ENCODE results near the gene S100A10.

Gene S100A10

GRCh38 chr1:152024223-152024622 is 30.6 kb upstream of the S100A10 start:
- DNase-seq (ENCODE audit: low read depth) = no peak
- no peak for TF ChIP-seq CTCF (IDR thresholded peaks at IDR 0.05; ENCODE audit: insufficient read depth, low read depth, low read length, missing control alignments)
- no peak overlapping the region for H3K4me3 ChIP-seq (ENCODE audit: low read depth, low read length)

- TF ChIP-seq CTCF (IDR thresholded peaks at IDR 0.05; ENCODE audit: insufficient read depth, low read depth, low read length, missing control alignments) = no peak
- no peak for DNase-seq (ENCODE audit: low read depth)
- no peak overlapping the region for H3K4me3 ChIP-seq (ENCODE audit: low read depth, low read length)
Observed at GRCh38 chr1:152023221-152023620, 29.6 kb upstream of the S100A10 start.

GRCh38 chr1:152022474-152022873 is 28.8 kb upstream of the S100A10 start:
- DNase-seq (ENCODE audit: low read depth) = no peak
- no peak for TF ChIP-seq CTCF (IDR thresholded peaks at IDR 0.05; ENCODE audit: insufficient read depth, low read depth, low read length, missing control alignments)
- no peak overlapping the region for H3K4me3 ChIP-seq (ENCODE audit: low read depth, low read length)

GRCh38 chr1:152021569-152021968 is 27.9 kb upstream of the S100A10 start:
- no peak for TF ChIP-seq CTCF (IDR thresholded peaks at IDR 0.05; ENCODE audit: insufficient read depth, low read depth, low read length, missing control alignments)
- no peak for DNase-seq (ENCODE audit: low read depth)
- no peak overlapping the region for H3K4me3 ChIP-seq (ENCODE audit: low read depth, low read length)

GRCh38 chr1:152020849-152021248 is 27.2 kb upstream of the S100A10 start:
- no peak for TF ChIP-seq CTCF (IDR thresholded peaks at IDR 0.05; ENCODE audit: insufficient read depth, low read depth, low read length, missing control alignments)
- no peak for DNase-seq (ENCODE audit: low read depth)
- no peak overlapping the region for H3K4me3 ChIP-seq (ENCODE audit: low read depth, low read length)

- peak; percentile 22 for DNase-seq (ENCODE audit: low read depth)
- peak; percentile 41 for TF ChIP-seq CTCF (IDR thresholded peaks at IDR 0.05; ENCODE audit: insufficient read depth, low read depth, low read length, missing control alignments)
- H3K4me3 ChIP-seq (ENCODE audit: low read depth, low read length) = no peak overlapping the region
Observed at GRCh38 chr1:152018537-152018936, 24.9 kb upstream of the S100A10 start.

- DNase-seq (ENCODE audit: low read depth) = no peak
- no peak overlapping the region for H3K4me3 ChIP-seq (ENCODE audit: low read depth, low read length)
- no peak for TF ChIP-seq CTCF (IDR thresholded peaks at IDR 0.05; ENCODE audit: insufficient read depth, low read depth, low read length, missing control alignments)
Observed at GRCh38 chr1:152015766-152016165, 22.1 kb upstream of the S100A10 start.
